ENCODE measurements around the gene GEN1.

The GEN1 gene

GRCh38 chr2:17749753-17750438 is 4.0 kb upstream of the GEN1 start:
- Histone ChIP-seq H3K4ac (ENCODE audit: low read depth, low read length) (no peak overlapping the region), H3K79me2 (ENCODE audit: control insufficient read depth, insufficient read depth, low read length) (peaks cover 37% of the 10 kb centered on the region), H3K23ac (ENCODE audit: low read length) (no peak overlapping the region), H2BK120ac (ENCODE audit: low read depth, low read length) (no peak overlapping the region), H3K79me1 (ENCODE audit: low read length) (peaks cover 6% of the 10 kb centered on the region), H3K4me3 (ENCODE audit: low read length) (no peak overlapping the region), H3K36me3 (ENCODE audit: control insufficient read depth, insufficient read depth, low read length) (peaks cover under 1% of the 10 kb centered on the region), H3K9ac (ENCODE audit: low read length) (no peak overlapping the region), H3K4me1 (ENCODE audit: control insufficient read depth, low read depth, low read length) (no peaks in the 10 kb centered on the region), H2BK5ac (ENCODE audit: low read length) (no peak overlapping the region), H2BK15ac (replicated peaks; ENCODE audit: low read depth) (no peak overlapping the region), H2AK5ac (ENCODE audit: low read length) (no peak overlapping the region), H4K5ac (ENCODE audit: low read length) (no peak overlapping the region), H3K4me2 (ENCODE audit: low read length) (no peak overlapping the region), H3K27ac (ENCODE audit: low read depth, low read length) (no peak overlapping the region), H4K8ac (ENCODE audit: low read depth, low read length) (no peak overlapping the region), H3K27me3 (ENCODE audit: insufficient read depth, low read length, poor library complexity) (no peaks in the 10 kb centered on the region), H3K56ac (ENCODE audit: low read length) (no peak overlapping the region), H3K18ac (ENCODE audit: low read length) (no peak overlapping the region)
- WGBS (ENCODE audit: extremely low coverage, insufficient coverage, low lambda C conversion rate) = no CpG with 5 or more reads among the region's 2 CpGs
- no peak for DNase-seq

- Histone ChIP-seq H3K4me1 (ENCODE audit: control insufficient read depth, low read depth, low read length) (no peaks in the 10 kb centered on the region), H2AK5ac (ENCODE audit: low read length) (no peak overlapping the region), H4K5ac (ENCODE audit: low read length) (no peak overlapping the region), H3K27ac (ENCODE audit: low read depth, low read length) (no peak overlapping the region), H3K4ac (ENCODE audit: low read depth, low read length) (no peak overlapping the region), H2BK5ac (ENCODE audit: low read length) (no peak overlapping the region), H3K4me3 (ENCODE audit: low read length) (no peak overlapping the region), H3K27me3 (ENCODE audit: insufficient read depth, low read length, poor library complexity) (no peaks in the 10 kb centered on the region), H2BK15ac (replicated peaks; ENCODE audit: low read depth) (no peak overlapping the region), H3K79me2 (ENCODE audit: control insufficient read depth, insufficient read depth, low read length) (peaks cover 41% of the 10 kb centered on the region), H3K56ac (ENCODE audit: low read length) (no peak overlapping the region), H3K23ac (ENCODE audit: low read length) (no peak overlapping the region), H3K4me2 (ENCODE audit: low read length) (peak overlapping the region; percentile 13), H3K36me3 (ENCODE audit: control insufficient read depth, insufficient read depth, low read length) (no peaks in the 10 kb centered on the region), H2BK120ac (ENCODE audit: low read depth, low read length) (no peak overlapping the region), H3K79me1 (ENCODE audit: low read length) (peaks cover 2% of the 10 kb centered on the region), H3K9ac (ENCODE audit: low read length) (peak overlapping the region; percentile 33), H3K18ac (ENCODE audit: low read length) (no peak overlapping the region), H4K8ac (ENCODE audit: low read depth, low read length) (no peak overlapping the region)
- no peak for DNase-seq
- no CpG with 5 or more reads among the region's 3 CpGs for WGBS (ENCODE audit: extremely low coverage, insufficient coverage, low lambda C conversion rate)
These were observed 1.7 kb upstream of the GEN1 start for GRCh38 chr2:17752246-17752645.

- Histone ChIP-seq H3K36me3 (ENCODE audit: control insufficient read depth, insufficient read depth, low read length) (no peaks in the 10 kb centered on the region), H3K23ac (ENCODE audit: low read length) (peak overlapping the region; percentile 90), H3K4ac (ENCODE audit: low read depth, low read length) (peak overlapping the region; percentile 18), H2BK5ac (ENCODE audit: low read length) (peak overlapping the region; percentile 13), H3K56ac (ENCODE audit: low read length) (peak overlapping the region; percentile 97), H3K4me3 (ENCODE audit: low read length) (peak overlapping the region; percentile 63), H2BK120ac (ENCODE audit: low read depth, low read length) (no peak overlapping the region), H4K8ac (ENCODE audit: low read depth, low read length) (no peak overlapping the region), H3K79me1 (ENCODE audit: low read length) (no peaks in the 10 kb centered on the region), H3K27ac (ENCODE audit: low read depth, low read length) (peak overlapping the region; percentile 89), H3K4me2 (ENCODE audit: low read length) (peak overlapping the region; percentile 32), H3K18ac (ENCODE audit: low read length) (peak overlapping the region; percentile 60), H3K27me3 (ENCODE audit: insufficient read depth, low read length, poor library complexity) (no peaks in the 10 kb centered on the region), H3K79me2 (ENCODE audit: control insufficient read depth, insufficient read depth, low read length) (peaks cover 39% of the 10 kb centered on the region), H3K9ac (ENCODE audit: low read length) (peak overlapping the region; percentile 87), H4K5ac (ENCODE audit: low read length) (no peak overlapping the region), H2BK15ac (replicated peaks; ENCODE audit: low read depth) (no peak overlapping the region), H3K4me1 (ENCODE audit: control insufficient read depth, low read depth, low read length) (no peaks in the 10 kb centered on the region), H2AK5ac (ENCODE audit: low read length) (no peak overlapping the region)
- no CpG with 5 or more reads among the region's 70 CpGs for WGBS (ENCODE audit: extremely low coverage, insufficient coverage, low lambda C conversion rate)
- peak; percentile 83 for DNase-seq
These were observed 791 bp upstream of the GEN1 start for GRCh38 chr2:17752892-17753802.

- Histone ChIP-seq H4K5ac (ENCODE audit: low read length) (no peak overlapping the region), H3K9ac (ENCODE audit: low read length) (peak overlapping the region; percentile 92), H3K79me1 (ENCODE audit: low read length) (no peaks in the 10 kb centered on the region), H2BK120ac (ENCODE audit: low read depth, low read length) (no peak overlapping the region), H3K4me2 (ENCODE audit: low read length) (peak overlapping the region; percentile 69), H3K4me3 (ENCODE audit: low read length) (peak overlapping the region; percentile 68), H3K27ac (ENCODE audit: low read depth, low read length) (no peak overlapping the region), H3K27me3 (ENCODE audit: insufficient read depth, low read length, poor library complexity) (no peaks in the 10 kb centered on the region), H2AK5ac (ENCODE audit: low read length) (no peak overlapping the region), H3K23ac (ENCODE audit: low read length) (no peak overlapping the region), H2BK15ac (replicated peaks; ENCODE audit: low read depth) (no peak overlapping the region), H3K79me2 (ENCODE audit: control insufficient read depth, insufficient read depth, low read length) (peaks cover 38% of the 10 kb centered on the region), H4K8ac (ENCODE audit: low read depth, low read length) (no peak overlapping the region), H3K4ac (ENCODE audit: low read depth, low read length) (no peak overlapping the region), H2BK5ac (ENCODE audit: low read length) (no peak overlapping the region), H3K4me1 (ENCODE audit: control insufficient read depth, low read depth, low read length) (no peaks in the 10 kb centered on the region), H3K36me3 (ENCODE audit: control insufficient read depth, insufficient read depth, low read length) (no peaks in the 10 kb centered on the region), H3K18ac (ENCODE audit: low read length) (no peak overlapping the region), H3K56ac (ENCODE audit: low read length) (peak overlapping the region; percentile 94)
- WGBS (ENCODE audit: extremely low coverage, insufficient coverage, low lambda C conversion rate) = no CpG with 5 or more reads among the region's 8 CpGs
- peak; percentile 19 for DNase-seq
These were observed 961 bp downstream of the GEN1 start for GRCh38 chr2:17754773-17755425.

DNA sequence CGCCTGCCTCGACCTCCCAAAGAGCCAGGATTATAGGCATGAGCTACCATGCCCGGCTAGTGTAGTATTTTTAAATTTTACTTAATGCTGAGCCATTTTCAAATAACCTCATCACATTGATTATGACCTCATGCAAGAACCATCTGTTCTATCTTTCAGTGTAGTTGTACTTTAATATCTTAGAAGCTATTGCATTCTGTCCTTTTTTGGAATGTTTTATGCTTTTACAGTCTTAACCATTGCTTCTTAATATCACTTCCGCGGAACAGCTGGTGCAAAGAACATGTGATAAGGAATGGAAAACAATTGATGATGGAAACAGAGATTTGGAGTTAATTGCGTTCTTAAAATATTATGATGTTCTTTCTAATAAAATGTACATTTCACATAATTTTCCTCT is 2.7 kb downstream of the GEN1 start:
- Histone ChIP-seq H4K5ac (ENCODE audit: low read length) (no peak overlapping the region), H2BK120ac (ENCODE audit: low read depth, low read length) (no peak overlapping the region), H2BK5ac (ENCODE audit: low read length) (no peak overlapping the region), H3K79me2 (ENCODE audit: control insufficient read depth, insufficient read depth, low read length) (peaks cover 31% of the 10 kb centered on the region), H3K4ac (ENCODE audit: low read depth, low read length) (no peak overlapping the region), H4K8ac (ENCODE audit: low read depth, low read length) (no peak overlapping the region), H2AK5ac (ENCODE audit: low read length) (no peak overlapping the region), H3K9ac (ENCODE audit: low read length) (no peak overlapping the region), H3K36me3 (ENCODE audit: control insufficient read depth, insufficient read depth, low read length) (no peaks in the 10 kb centered on the region), H3K4me2 (ENCODE audit: low read length) (no peak overlapping the region), H3K56ac (ENCODE audit: low read length) (no peak overlapping the region), H2BK15ac (replicated peaks; ENCODE audit: low read depth) (no peak overlapping the region), H3K23ac (ENCODE audit: low read length) (no peak overlapping the region), H3K27ac (ENCODE audit: low read depth, low read length) (no peak overlapping the region), H3K79me1 (ENCODE audit: low read length) (no peaks in the 10 kb centered on the region), H3K4me3 (ENCODE audit: low read length) (no peak overlapping the region), H3K4me1 (ENCODE audit: control insufficient read depth, low read depth, low read length) (no peaks in the 10 kb centered on the region), H3K18ac (ENCODE audit: low read length) (no peak overlapping the region), H3K27me3 (ENCODE audit: insufficient read depth, low read length, poor library complexity) (no peaks in the 10 kb centered on the region)
- no CpG with 5 or more reads among the region's 6 CpGs for WGBS (ENCODE audit: extremely low coverage, insufficient coverage, low lambda C conversion rate)
- DNase-seq = no peak

Measured in mesendoderm (in vitro differentiated cells).